ENCODE data around the gene TBC1D4. TPM values are rescaled to one million over a fixed set of nuclear protein-coding genes. Genes with fewer than 3 reads are reported as not detected.

The TBC1D4 gene
- total RNA-seq, 1 experiment from 2014 or later = 32.7 TPM

DNA sequence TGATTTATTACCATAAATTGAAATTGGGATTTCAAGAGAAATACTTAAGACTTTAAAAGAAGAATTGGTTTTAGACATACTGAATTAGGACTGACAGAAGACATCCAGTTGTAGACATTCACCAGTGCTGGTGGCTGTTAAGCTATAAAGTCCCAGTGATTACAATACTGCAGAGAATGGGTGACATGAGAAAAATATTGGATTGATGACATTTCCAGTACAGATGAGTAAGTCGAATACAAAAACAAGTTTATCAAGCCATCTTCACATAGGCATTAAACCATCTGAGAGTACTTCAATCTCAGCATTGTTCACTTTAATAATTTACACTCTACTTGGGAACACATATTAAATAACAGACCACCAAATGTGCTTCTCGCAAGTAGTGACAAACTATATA, 66.8 kb downstream of the TBC1D4 start:
- Histone ChIP-seq H3K36me3 (no peaks in the 10 kb centered on the region), H3K4me1 (replicated peaks) (no peaks in the 10 kb centered on the region), H3K9me3 (replicated peaks) (no peaks in the 10 kb centered on the region), H3K27me3 (replicated peaks) (0 out of 2 replicates have a peak, but pooled peaks cover 7% of the 10 kb centered on the region), H3K4me3 (no peak overlapping the region), H3K27ac (no peak overlapping the region)
- DNase-seq (ENCODE audit: low read depth in 1 of 2, low spot score in 2 of 2) = no peak

DNA sequence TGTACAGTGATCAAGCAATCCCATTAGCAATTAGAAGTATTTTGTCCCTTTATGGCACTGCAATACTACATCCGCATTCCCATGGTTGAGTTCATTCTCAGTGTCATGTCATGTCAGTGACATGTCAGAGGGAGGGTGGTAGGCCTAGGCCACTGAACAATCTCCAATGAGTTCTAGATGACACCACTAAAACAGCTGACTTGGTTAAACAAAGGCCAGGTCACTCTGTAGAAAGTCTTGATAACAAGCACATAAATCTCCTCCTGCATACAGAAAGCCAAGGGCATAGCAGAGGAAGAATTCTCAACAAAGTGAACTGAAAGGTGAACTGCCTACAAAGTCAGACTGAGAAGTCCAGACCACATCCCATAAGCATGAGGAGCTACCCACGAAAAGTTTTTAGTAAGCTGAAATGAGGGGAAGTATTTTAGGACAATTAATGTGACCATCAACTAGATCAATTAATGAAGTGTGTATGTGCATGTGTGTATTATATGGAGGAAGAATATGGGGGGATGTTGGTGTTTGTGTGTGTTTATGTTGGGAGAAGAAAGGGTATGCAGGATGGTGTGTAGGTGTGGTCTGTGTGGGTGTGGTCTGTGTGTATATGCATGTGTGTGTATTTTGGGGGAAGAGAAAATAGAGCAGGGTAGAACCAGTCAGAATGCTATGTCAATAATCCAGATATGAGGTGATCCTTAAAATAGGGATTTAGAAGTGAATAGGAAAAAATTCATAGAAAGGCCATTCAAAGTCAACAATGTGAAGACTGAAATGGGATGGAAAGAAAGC, 67.7 kb downstream of the TBC1D4 start:
- no peak overlapping the region for H3K4me3 ChIP-seq

DNA sequence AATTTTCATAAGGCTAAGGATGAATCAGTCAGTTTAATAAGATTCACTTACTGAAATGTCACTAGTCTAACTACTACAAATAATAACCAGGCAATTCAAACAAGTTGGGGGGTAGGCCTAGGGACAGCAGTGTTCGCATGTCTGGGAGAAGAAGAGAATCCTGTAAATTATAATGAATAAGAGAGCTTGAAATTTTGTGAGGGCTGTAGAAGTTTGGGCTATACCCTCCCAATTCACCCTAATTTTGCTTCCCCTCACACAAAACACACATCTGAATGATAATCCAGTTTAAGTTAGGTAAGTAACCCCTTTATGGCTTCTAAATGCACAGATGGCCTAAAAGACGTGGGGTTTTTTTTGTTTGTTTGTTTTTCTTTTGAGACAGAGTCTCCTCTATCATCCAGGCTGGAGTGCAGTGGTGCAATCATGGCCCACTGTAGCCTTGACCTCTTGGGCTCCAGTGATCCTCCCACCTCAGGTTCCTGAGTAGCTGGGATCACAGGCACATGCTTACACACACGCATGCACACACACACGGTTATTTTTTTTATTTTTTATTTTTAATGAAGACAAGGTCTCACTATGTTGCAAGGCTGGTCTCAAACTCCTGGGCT, 69.9 kb downstream of the TBC1D4 start:
- H3K27me3 ChIP-seq (replicated peaks) = no peaks in the 10 kb centered on the region
- H3K4me1 ChIP-seq (replicated peaks) = no peaks in the 10 kb centered on the region
- H3K36me3 ChIP-seq = no peaks in the 10 kb centered on the region
- no peak overlapping the region for H3K27ac ChIP-seq
- H3K9me3 ChIP-seq (replicated peaks) = no peaks in the 10 kb centered on the region
- no peak overlapping the region for H3K4me3 ChIP-seq
- no peak for DNase-seq (ENCODE audit: low read depth in 1 of 2, low spot score in 2 of 2)

More for the DNA sequence above, 67.7 kb downstream of the TBC1D4 start:
- Histone ChIP-seq H3K36me3 (no peaks in the 10 kb centered on the region), H3K27ac (no peak overlapping the region), H3K4me1 (replicated peaks) (no peaks in the 10 kb centered on the region), H3K9me3 (replicated peaks) (no peaks in the 10 kb centered on the region), H3K27me3 (replicated peaks) (0 out of 2 replicates have a peak, but pooled peaks cover 3% of the 10 kb centered on the region)
- DNase-seq (ENCODE audit: low read depth in 1 of 2, low spot score in 2 of 2) = no peak

DNA sequence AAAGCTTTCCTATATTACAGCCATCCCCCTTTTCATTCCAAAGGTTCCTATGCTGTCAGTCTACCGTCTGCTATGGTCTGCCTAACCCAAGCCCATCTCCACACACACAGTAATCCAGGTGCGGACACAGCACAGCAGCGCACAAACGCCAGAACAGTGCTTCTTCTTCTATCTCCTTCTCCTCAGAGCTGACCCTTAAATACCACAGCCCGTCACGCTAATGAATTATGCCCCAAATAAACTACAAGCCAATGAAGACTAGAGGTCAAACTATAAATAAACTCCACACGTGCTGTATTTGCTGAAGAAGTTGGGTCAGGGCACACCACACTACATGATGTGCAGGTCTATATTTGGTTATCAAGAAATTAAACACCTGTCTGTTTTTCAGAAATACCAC, 71.8 kb downstream of the TBC1D4 start:
- H3K27ac ChIP-seq = no peak overlapping the region
- no peak overlapping the region for H3K4me3 ChIP-seq
- no peaks in the 10 kb centered on the region for H3K9me3 ChIP-seq (replicated peaks)
- no peaks in the 10 kb centered on the region for H3K4me1 ChIP-seq (replicated peaks)
- H3K27me3 ChIP-seq (replicated peaks) = peaks cover 11% of the 10 kb centered on the region
- DNase-seq (ENCODE audit: low read depth in 1 of 2, low spot score in 2 of 2) = no peak
- no peaks in the 10 kb centered on the region for H3K36me3 ChIP-seq

DNA sequence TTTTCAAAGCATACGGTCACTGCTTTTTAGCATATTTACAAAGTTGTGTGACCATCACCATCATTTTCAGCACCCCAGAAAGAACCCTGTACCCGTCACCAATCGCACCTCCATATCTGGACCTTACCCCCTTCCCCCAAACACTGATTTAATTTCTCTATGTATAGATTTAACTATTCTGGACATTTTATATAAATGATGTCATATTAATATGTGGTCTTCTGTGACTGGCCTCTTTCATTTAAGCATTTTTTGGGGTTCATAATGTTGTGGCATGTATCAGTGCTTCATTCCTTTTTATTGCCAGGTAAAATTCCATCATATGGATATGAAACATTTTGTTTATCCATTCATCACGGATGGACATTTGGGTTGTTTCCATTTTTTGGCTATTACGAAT, 74.0 kb downstream of the TBC1D4 start:
- Histone ChIP-seq H3K36me3 (no peaks in the 10 kb centered on the region), H3K27me3 (replicated peaks) (peaks cover 21% of the 10 kb centered on the region), H3K4me1 (replicated peaks) (no peaks in the 10 kb centered on the region), H3K4me3 (no peak overlapping the region), H3K9me3 (replicated peaks) (no peaks in the 10 kb centered on the region), H3K27ac (no peak overlapping the region)
- DNase-seq (ENCODE audit: low read depth in 1 of 2, low spot score in 2 of 2) = no peak

DNA sequence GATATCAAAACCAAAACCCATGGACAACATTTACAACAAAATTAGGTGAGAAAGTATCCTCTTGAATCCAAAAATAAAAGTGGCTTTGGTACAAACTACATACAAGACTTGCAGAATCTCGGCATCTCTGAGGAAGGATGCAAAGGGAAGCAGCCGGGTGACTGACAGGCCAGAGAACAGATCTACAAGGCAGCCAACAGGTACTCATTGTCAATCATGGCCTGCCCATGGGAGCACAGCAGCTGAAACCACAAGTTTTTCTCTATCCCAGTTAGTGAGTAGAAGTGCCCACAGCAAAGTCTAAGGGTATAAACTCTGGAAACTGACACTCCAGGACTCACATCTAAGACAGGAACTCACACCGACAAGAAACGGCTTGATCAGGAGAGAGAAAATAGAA, 74.5 kb downstream of the TBC1D4 start:
- no peak for DNase-seq (ENCODE audit: low read depth in 1 of 2, low spot score in 2 of 2)
- Histone ChIP-seq H3K27me3 (replicated peaks) (peaks cover 25% of the 10 kb centered on the region), H3K4me1 (replicated peaks) (no peaks in the 10 kb centered on the region), H3K9me3 (replicated peaks) (no peaks in the 10 kb centered on the region), H3K27ac (no peak overlapping the region), H3K4me3 (no peak overlapping the region), H3K36me3 (no peaks in the 10 kb centered on the region)

DNA sequence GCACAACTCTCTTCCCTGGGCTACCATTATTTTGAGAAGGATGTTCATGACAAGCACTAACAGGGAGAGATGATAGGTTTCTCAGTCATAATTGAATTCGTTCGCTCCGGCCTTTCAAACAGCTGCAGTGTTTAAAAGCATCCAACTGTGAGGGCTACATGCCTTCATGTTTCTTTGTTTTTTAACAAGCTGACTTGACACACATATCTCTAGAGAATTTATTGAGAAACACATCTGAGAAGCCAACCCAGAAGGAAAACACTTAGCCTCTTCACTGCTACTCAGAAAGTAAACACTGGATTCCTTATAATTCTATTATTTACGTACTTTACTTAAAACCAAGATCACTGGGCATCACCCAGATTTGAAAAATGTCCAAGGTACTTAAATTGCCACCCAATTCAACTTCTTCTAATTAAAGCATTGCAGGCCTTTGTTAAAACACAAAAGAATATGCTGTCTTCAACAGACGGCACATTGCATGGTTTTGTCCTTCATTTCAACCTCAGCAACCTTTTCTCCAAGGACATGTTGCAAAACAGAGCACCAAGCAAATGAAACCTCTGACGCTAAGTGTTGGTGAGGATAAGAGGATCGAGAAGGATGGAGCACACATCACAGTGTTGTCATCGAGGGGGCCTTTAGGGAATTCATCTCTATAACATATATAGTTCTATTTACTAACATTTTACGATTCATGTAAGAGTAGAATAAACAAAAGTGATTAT, 75.8 kb downstream of the TBC1D4 start:
- DNase-seq (ENCODE audit: low read depth in 1 of 2, low spot score in 2 of 2) = no peak

DNA sequence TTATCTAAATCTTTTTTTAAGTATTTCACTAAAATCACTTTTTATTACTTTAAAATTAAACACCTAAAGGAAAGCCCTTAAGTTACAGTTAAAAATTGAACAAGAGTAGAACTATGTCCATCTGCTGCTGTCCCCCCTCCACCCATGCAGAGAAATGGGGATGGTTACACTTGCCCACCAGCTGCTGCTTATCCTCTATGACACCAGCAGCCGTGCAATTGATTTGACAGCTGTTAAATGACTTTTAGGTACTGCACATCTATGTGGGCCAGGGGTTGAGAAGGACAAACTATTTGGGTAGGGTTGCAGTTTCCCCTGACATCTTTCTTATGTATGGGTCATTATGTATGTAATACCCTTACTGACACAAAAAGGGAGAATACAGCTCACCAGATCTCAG, 77.2 kb downstream of the TBC1D4 start:
- Histone ChIP-seq H3K4me1 (replicated peaks) (no peaks in the 10 kb centered on the region), H3K9me3 (replicated peaks) (no peaks in the 10 kb centered on the region), H3K4me3 (no peak overlapping the region), H3K27ac (no peak overlapping the region), H3K27me3 (replicated peaks) (peaks cover 25% of the 10 kb centered on the region), H3K36me3 (no peaks in the 10 kb centered on the region)
- DNase-seq (ENCODE audit: low read depth in 1 of 2, low spot score in 2 of 2) = no peak

More for the DNA sequence above, 75.8 kb downstream of the TBC1D4 start:
- no peaks in the 10 kb centered on the region for H3K36me3 ChIP-seq
- H3K4me1 ChIP-seq (replicated peaks) = no peaks in the 10 kb centered on the region
- H3K9me3 ChIP-seq (replicated peaks) = no peaks in the 10 kb centered on the region
- no peak overlapping the region for H3K27ac ChIP-seq
- H3K4me3 ChIP-seq = no peak overlapping the region
- H3K27me3 ChIP-seq (replicated peaks) = peaks cover 25% of the 10 kb centered on the region

DNA sequence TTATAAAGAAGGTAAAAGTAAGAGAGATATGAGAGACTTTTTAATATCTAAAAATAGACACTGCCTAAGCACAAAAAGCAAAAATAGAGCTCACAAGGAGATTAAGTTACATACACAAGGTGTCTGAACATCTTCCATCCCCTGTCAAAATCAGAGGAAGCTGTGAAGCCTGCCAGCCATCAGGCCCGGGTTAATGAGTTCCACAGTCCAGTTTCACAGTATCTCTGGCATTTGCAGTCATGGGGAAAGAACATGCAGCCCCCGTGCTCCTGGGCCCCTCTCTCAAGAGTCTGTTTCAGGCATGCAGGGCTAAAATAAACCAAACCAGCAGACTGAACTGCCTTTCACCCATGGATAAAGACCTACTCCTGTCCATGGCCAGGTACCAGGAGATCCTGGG, 79.2 kb downstream of the TBC1D4 start:
- no peak overlapping the region for H3K4me3 ChIP-seq
- H3K36me3 ChIP-seq = no peaks in the 10 kb centered on the region
- no peak for DNase-seq (ENCODE audit: low read depth in 1 of 2, low spot score in 2 of 2)
- H3K27me3 ChIP-seq (replicated peaks) = peaks cover 25% of the 10 kb centered on the region
- no peak overlapping the region for H3K27ac ChIP-seq
- H3K4me1 ChIP-seq (replicated peaks) = no peaks in the 10 kb centered on the region
- H3K9me3 ChIP-seq (replicated peaks) = no peaks in the 10 kb centered on the region

DNA sequence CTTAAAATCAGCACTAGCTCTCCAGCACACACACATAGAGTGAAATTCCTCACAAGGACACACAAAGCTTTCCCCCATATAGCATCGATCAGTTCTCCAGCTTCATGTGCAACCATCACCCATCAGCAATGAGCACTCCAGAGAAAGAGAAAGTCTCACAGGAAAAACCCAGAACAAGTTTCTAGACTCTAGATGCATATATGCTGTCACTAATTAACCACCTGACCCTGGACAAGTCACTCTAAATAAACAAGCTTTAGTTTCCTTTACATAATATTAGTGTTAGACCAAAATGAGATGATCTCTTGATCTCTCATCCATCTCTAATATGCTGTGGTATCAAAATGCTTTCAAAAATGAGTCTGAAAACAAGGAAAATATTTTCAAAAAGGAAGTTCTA, 81.2 kb downstream of the TBC1D4 start:
- Histone ChIP-seq H3K4me1 (replicated peaks) (no peaks in the 10 kb centered on the region), H3K36me3 (no peaks in the 10 kb centered on the region), H3K27me3 (replicated peaks) (peaks cover 17% of the 10 kb centered on the region), H3K4me3 (no peak overlapping the region), H3K27ac (no peak overlapping the region), H3K9me3 (replicated peaks) (no peaks in the 10 kb centered on the region)
- DNase-seq (ENCODE audit: low read depth in 1 of 2, low spot score in 2 of 2) = no peak

DNA sequence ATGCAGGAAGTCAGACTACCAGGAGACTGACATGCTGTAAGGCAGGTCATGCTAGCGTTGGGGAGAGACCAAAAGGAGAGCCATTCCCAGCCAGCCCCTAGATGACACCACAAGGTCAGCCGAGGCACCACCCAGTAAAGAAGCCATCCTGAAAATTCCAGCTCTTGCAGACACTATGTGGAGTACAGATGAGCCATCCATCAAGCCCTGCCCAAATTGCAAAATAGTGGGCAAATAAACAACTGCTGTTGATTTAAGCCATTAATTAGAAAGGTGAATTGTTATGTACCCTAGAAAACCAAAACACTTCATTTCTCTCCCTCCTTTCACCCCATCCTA, 82.1 kb downstream of the TBC1D4 start:
- Histone ChIP-seq H3K27me3 (replicated peaks) (peaks cover 14% of the 10 kb centered on the region), H3K9me3 (replicated peaks) (no peaks in the 10 kb centered on the region), H3K36me3 (no peaks in the 10 kb centered on the region), H3K27ac (no peak overlapping the region), H3K4me3 (no peak overlapping the region), H3K4me1 (replicated peaks) (no peaks in the 10 kb centered on the region)
- no peak for DNase-seq (ENCODE audit: low read depth in 1 of 2, low spot score in 2 of 2)

DNA sequence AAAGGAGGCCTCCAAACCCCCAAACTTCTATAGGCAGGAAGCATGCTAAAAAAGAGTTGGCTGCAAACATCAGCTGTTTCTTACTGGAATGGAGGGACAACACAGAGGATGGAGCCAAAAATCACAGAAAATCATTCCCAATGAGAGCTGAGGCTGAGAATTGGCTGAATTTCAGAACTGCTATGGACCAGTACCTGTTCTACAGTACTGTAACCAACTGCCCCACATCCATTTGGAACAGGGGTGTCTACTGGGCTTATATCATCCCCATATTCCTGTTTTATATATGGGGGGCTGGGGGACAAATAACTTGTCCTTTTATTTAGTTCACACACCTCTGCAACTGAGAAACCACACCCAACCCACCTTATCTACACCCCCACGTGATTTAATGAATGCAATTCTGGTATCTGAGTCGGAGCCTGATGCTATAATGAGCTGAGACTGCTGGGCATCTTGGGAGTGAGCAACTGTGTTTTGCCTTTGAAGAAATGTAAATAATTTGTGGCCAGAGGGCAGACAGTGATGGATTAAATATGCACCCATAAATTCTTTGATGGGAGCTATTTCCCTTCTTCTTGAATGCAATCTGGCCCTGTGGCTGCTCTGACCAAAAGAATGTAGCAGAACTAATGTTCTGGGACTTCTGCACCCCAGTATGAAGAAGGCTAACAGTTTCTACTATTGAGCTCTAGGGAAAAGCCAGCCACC, 82.6 kb downstream of the TBC1D4 start:
- Histone ChIP-seq H3K27me3 (replicated peaks) (peaks cover 10% of the 10 kb centered on the region), H3K27ac (no peak overlapping the region), H3K36me3 (no peaks in the 10 kb centered on the region), H3K4me3 (no peak overlapping the region), H3K9me3 (replicated peaks) (no peaks in the 10 kb centered on the region), H3K4me1 (replicated peaks) (no peaks in the 10 kb centered on the region)
- no peak for DNase-seq (ENCODE audit: low read depth in 1 of 2, low spot score in 2 of 2)

DNA sequence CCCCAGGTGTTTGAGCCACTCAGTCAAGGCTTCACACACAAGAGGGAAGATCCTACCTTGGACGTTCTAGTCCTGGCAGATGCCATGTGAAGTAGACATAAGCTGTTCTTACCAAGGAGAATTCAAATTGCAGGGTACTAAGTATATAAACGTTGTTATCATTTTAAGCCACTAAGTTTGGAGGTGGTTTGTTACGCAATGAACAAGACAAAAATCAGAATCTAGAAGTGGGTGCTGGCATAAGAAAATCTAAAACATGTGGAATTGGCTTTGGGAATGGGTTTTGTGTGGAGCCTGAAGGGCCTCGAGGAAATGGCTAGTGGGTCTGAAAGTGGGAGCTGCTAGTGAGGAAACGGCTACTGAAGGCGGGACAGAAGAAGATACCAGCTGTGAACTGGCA, 83.9 kb downstream of the TBC1D4 start:
- H3K36me3 ChIP-seq = no peaks in the 10 kb centered on the region
- no peak overlapping the region for H3K4me3 ChIP-seq
- no peak for DNase-seq (ENCODE audit: low read depth in 1 of 2, low spot score in 2 of 2)
- no peak overlapping the region for H3K27ac ChIP-seq
- H3K9me3 ChIP-seq (replicated peaks) = no peaks in the 10 kb centered on the region
- no peaks in the 10 kb centered on the region for H3K4me1 ChIP-seq (replicated peaks)
- H3K27me3 ChIP-seq (replicated peaks) = peaks cover 5% of the 10 kb centered on the region

DNA sequence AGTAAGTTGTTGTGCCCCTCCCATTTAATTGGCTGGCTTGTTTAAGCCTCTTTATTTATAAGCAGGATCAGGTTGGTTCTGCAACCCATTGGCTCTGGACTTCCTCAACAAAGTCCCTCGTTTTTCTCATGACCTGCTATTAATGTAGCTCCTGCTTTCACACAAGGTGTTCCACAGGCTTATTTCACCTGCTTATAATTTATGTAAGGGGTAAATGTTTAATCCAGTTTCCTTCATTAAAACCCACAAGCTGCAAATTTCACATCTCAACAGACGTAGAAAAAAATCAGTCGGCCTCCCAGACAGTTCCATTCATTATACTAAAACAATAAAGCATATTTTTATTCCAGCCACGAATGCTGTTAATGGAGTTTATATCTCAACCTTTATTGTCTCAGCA, 86.1 kb downstream of the TBC1D4 start:
- H3K9me3 ChIP-seq (replicated peaks) = no peaks in the 10 kb centered on the region
- no peaks in the 10 kb centered on the region for H3K4me1 ChIP-seq (replicated peaks)
- no peaks in the 10 kb centered on the region for H3K36me3 ChIP-seq
- no peak overlapping the region for H3K27ac ChIP-seq
- H3K4me3 ChIP-seq = no peak overlapping the region
- DNase-seq (ENCODE audit: low read depth in 1 of 2, low spot score in 2 of 2) = no peak
- no peaks in the 10 kb centered on the region; the same call in none of the 2 replicates for H3K27me3 ChIP-seq (replicated peaks)
